NB4 (cell line): ENCODE measurements around the gene UROS.

Experiments used
- CTCF ChIP-seq: IDR thresholded peaks from one replicate; pipeline ENCODE4 v1.5.1; 2012; ENCODE audit warnings: low read depth, low read length
- MAX ChIP-seq: IDR thresholded peaks from 2 replicates; pipeline ENCODE4 v1.6.1; 2011; ENCODE audit warnings: low read depth, low read length
- MYC ChIP-seq: IDR thresholded peaks from 2 replicates; pipeline ENCODE4 v1.6.1; 2011; ENCODE audit warnings: low read depth, low read length
- POLR2A ChIP-seq: IDR thresholded peaks from 2 replicates; pipeline ENCODE4 v1.6.1; 2011; ENCODE audit warnings: mild to moderate bottlenecking; ENCODE audit not compliant: insufficient read length; ENCODE audit errors: extremely low read depth

DNA sequence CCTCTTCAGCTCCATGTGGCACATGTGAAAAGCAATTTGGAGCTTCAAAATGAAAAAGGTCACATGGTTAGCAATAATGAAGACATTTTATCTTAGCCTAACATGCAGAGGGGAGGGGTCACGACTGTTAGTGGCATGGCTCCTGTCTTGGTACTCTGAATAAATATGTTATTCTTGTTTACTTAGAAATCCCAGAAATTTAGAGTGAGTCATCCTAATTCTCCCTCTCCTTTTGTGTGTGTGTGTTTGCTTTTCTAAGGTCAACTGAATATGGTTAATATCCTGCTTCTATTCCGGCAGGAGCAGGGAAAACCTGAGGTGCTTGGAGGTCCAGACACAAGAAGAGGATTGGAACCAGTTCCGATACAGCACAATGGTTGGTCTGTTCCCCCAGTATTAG lies 17.9 kb upstream of the UROS start:
- TF ChIP-seq POLR2A: no peak
- no peak for TF ChIP-seq CTCF
- no peak for TF ChIP-seq MAX
- no peak for TF ChIP-seq MYC
